Measurements from ENCODE around the gene DNM2.
"Not testable (repeated sequence)": the region's sequence is repeated elsewhere in the genome, so short reads cannot be mapped to it uniquely, and the experiment has no call there.

DNM2 gene

DNA sequence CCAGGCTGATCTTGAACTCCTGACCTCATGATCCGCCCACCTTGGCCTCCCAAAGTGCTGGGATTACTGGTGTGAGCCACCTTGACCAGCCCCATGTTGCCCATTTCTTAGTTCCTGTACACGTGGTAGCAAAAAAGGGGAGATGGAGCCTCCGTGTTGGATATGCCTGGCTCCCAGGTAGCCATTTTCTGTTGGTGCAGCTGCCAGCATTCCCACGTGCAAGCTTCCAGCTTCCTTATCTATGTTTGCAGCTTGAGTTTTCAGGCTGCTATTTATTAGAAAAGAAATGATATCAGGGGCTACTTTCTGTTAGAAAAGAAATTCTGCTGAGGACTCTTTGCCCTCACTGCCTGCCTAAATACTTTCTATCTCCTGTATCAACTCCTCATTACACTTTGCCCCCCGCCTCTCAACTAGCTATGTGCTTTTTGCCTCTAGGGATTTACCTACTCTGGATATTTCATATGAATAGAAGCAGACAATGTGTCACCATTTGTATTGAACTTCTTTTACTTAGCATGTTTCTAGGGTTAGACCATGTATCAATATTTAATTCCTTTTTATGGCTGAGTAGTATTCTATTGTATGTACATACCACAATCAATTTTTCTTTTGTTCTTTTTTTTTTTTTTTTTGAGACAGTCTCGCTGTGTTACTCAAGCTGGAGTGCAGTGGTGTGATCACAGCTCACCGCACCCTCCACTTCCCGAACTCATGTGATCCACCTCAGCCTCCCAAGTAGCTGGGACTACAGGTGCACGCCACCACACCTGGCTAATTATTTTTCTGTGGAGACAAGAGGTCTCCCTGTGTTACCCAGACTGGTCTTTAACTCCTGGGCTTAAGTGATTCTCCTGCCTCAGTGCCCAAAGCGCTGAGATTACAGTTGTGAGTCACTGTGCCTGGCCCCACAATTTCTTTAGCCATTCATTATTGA, 121.5 kb downstream of the DNM2 start:
- no peak for DNase-seq

DNA sequence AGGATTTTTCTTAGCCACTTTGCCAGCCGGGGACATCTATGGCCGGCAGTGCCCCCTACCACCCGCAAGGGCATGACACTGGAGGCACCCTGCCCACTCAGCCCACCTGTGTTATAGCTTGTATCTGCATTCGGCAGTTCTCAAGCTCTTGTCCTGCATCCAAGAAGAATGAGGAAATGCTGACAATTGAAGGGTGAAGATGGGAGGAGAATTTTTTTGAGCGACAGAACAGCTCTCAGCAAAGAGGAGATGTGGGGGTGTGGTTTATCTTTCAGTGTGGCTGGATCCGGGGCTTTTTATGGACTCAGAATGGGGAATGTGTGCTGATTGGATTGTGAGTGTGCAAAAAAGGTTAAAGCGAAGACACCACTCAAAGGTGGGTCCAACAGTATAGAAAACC, 124.9 kb downstream of the DNM2 start:
- no peak for DNase-seq

DNA sequence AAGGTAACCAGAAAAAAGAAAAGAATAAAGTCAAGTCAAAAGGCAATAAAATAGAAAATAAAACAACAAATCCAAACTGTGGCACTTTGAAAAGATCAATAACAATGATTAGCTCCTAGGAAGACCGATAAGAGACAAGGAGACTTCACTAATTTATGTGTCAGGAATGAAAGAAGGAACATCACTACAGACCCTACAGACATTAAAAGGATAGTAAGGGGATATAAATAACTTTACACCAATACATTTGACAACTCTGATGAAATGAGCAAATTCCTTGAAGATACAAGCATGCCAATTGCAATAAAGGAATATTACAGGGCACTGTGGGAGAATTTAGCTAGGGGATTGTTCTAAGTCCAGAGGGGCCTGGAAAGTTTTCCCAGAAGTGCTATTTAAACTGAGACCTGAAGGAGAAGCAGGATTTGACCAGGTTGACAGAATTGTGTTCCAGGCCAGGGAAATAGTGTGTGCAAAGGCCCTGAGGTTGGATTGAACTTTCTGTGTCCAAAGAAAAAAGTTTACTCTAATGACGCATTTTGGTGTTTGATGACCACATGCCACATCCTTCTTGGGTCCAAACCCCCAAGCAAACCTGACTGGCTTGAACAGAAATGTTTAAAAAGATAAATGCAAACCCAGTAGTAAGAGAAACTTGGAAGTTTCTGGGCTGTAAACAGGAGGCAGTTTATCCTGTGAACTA, 128.8 kb downstream of the DNM2 start:
- no peak for DNase-seq

DNA sequence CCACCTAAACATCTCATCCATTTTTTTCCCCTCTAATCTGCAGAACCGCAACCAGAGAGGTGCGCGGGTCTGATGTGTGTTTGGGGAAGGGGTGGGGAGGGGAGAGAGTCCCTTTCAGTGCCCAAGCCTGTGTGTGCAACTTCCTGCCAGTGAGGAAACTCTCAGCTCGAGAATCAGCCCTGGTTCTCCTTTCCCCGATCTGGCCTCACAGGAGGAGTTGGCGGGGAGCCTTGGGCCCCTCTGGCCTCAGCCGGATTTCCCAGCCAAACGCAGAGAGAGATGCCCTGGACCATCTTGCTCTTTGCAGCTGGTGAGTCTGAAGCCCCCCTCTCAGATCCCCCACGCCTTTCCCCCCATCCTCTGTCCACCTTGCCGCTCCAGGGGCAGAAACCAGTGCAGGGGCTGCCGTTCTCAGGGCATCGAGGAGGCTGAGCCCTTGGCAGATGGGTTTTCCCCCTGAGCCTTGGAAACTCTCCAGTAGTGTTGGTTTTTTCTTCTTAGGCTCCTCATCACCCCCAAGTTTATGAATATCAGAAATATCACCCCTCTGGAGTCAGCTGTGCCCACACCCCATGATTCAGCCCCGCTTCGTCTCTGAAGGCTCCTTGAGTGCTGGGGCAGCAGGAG, 130.5 kb downstream of the DNM2 start, which contains the start of gene C19orf38:
C19orf38 (plus strand) TSS at position 186 of the 627 bp plus-strand sequence; CDS start at position 280, 94 bp downstream.
- DNase-seq: peak; percentile 75

DNA sequence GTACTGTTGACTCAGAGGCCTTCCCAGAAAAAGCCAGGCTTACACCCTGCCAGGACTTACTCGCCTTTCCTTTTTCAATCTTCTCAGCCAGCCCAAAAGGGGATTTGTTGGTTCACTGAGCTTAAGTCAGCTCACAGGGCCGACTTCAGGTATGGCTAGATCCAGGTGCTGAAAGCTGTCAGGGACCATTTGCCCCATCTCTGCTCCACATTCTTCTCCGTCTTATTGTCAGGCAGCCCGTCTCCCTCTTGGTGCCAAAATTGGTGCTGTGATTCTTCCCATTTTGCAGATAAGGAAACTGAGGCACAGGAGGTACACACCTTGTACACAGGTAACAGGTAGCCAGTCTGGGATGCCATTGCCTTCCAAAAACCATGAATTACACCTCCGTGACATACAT, 132.8 kb downstream of the DNM2 start:
- no peak for DNase-seq

DNA sequence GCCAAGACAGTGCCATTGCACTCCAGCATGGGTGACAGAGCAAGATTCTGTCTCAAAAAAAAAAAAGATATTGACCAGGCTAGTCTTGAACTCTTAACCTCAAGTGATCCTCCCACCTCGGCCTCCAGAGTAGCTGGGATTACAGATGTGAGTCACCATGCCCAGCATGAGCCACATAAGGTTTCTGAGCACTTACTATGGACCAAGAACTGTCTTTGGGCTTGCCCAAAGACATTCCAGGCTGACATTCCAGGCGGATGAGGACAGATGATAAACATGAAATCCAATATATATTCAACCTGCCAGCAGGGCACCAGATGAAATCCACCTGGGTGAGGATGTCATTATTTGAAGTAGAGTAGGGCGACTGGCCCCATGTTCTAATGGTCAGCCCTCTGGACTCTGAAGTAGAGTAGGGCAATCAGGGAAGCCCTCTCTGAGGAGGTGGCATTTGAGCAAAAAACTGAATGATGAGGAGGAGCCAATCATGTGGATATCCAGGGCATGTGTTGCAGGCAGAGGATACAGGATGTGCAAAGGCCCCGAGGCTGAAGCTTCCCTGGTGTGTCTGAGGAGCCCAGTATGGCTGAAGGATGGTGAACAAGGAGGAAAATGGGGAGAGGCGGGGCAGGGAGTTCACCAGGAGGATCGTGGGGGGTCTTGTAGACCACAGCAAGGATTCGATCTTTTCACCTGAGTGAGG, 134.4 kb downstream of the DNM2 start:
- DNase-seq: no peak

DNA sequence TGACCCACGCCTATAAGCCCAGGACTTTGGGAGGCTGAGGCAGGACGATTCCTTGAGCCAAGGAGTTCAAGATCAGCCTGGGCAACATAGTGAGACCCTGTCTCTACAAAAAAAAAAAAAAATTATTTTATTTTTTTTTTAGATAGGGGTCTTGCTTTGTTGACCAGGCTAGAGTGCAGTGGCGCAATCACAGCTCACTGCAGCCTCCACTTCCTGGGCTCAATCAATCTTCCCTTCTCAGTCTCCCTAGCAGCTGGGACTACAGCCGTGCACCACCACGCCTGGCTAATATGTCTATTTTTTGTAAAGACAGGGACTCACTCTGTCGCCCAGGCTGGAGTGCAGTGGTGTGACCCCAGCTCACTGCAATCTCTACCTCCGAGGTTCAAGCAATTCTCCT, 135.1 kb downstream of the DNM2 start:
- no peak for DNase-seq

DNA sequence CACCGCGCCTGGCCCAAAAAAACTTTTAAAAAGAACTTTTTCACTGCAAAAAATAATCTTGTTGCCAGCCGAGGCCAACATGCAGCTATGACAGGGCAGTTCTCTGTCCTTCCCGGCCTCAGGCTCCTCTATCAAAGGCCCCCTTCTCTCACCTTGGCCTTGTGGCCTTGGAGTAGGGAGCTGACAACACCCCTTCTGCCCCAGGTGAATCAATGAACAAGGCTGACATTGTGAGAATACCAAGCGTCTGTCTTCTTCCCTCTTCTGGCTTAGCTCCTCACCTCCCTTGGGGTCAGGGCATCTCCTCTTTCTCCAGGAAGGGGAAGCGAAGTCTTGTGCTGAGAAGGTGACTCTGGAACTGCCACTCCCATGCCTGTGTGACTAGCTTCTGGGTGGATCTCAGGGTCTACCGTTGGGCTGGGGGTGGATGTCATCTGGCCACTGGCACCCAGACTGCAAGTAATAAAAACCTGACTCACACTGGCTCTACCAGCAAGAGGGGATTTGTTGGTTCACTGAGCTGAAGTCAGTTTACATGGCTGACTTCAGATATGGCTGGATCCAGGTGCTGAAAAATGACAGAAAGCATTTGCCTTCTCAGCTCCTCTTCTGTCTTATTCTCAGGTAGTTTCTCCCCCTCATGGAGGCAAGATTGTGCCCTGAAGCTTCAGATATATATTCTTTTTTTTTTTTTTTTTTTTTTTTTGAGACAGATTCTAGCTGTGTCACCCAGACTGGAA, 136.6 kb downstream of the DNM2 start:
- no peak for DNase-seq

DNA sequence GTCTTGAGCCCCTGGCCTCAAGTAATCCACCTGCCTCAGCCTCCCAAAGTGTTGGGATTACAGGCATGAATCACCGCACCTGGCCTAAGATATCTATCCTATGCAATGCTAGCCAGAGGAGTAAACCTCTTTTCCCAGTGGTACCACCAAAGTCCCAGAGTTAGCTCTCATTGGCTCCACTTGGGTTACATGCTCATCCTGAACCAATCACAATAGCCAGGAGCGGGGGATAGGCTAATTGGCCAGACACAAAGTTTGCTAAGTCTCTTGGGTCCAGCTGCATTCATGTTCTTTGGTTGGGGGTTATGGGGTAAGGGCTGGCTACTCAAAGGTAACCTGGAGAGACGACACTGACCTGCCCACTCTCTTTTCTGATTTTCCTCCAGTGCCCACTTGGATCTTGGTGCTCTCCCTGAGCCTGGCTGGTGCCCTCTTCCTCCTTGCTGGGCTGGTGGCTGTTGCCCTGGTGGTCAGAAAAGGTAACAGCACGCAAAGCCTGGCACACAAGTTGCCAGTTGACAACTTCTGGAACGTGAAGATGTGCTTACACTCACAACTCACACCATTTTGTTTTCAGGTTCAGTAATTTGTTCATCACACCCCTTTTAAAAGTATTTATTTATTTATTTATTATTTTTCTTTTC, 138.1 kb downstream of the DNM2 start:
- no peak for DNase-seq

DNA sequence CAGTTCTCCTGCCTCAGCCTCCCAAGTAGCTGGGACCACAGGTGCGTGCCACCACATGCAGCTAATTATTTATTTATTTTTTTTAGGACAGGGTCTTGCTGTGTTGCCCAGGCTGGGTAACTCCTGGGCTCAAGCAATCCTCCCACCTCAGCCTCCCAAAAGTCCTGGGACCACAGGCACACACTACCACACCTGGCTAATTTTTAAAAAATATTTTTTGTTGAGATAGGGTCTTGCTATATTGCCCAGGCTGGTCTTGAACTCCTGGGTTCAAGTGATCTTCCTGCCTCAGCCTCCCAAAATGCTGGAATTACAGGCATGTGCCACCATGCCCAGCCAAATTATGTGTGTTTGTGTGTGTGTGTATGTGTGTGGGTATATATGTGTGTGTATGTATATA, 139.0 kb downstream of the DNM2 start:
- not testable (repeated sequence) for DNase-seq

DNA sequence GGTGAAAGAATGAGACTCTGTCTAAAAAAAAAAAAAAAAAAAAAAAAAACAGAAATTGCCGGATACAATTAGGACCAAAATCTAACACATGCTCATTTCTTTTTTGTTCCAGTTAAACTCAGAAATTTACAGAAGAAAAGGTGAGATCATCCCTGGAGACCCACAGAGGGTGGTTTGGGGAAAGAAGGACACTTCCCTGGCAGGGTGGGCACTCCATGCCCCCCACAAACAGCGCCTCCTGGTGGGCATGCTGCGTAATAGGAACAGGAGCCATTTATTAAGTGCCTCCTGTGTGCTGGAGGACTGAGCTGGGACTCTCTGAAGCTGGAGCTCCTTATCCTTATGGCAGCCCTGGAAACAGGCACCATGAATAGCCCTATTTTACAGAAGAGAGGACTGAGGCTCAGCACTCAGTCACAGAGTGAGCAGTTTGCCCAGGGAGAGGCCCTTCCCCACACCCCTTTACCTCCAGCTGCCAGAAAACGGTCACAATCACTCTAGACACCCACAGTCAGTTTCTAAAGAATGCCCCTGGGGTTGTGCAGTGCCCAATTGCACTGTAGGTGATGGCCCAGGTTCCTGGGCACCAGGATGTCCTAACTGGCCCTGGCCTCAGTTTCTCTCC, 140.4 kb downstream of the DNM2 start:
- no peak for DNase-seq

DNA sequence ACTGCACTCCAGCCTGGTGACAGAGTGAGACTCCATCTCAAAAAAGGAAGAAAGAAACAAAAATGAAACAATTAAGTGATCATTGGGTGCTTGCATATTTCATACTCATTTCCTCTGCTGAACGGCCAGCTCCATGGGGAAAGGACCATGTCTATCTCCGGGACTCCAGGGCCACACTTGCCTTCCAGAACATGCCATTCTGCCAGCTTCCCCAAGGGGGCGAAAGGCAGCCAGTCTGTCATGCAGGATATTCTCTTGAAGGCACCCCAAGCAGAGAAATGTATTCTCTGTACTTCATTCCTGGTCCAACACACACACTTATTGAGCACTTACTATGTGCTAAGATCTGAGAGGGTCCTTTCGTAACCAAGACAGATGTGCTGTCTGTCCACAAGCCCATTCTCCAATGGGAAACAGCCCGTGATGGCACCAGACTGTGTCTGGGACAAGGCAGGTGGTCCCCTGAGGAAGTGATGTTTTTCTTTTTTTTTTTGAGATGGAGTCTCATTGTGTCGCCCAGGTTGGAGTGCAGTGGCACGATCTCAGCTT, 143.3 kb downstream of the DNM2 start:
- no peak for DNase-seq

DNA sequence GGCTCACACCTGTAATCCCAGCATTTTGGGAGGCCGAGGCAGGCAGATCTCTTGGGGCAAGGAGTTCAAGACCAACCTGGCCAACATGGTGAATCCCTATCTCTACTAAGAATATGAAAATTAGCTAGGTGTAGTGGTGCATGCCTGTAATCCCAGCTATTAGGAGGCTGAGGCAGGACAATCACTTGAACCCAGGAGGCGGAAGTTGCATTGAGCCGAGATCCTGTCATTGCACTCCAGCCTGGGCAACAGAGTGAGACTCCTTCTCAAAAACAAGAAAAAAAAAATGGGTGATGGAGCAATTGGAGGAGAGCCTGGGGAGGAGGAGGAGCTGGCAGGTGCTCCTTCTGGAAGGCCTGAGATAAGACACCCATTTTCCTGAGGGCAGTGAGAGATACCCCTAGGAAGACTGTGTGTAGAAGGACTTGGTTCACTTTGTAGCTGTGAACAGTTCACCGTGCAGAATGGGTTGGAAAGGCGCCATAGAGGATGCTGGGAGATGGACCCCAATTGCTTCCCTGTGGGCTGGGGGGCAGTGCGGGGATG, 144.8 kb downstream of the DNM2 start:
- no peak for DNase-seq

DNA sequence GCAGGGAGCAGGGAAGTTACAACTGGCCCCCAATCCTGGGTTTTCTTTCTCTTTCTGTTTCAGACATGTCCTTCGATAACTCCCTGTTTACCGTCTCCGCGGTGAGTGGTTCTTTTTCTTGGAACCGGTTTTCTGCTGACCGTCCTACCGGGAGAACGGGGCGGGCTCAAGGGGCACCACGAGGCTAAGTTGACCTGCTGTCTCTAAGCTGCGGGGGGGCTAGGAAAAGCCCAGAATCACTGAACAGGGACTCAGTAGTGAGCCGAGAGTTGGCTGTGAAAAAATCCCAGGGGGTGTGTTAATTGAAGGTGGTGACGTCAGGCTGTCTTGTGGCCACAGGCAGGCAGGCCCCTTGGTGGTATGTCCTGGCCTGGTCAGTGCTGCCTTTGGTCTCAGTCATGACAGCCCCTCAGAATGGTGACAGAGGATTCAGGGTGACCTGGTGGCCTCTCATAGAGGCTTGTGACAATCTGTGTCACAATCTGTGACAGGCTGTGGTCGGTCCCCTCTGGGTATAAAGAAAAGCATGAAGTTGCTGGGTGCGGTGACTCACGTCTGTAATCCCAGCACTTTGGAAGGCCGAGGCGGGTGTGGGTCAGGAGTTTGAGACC, 145.3 kb downstream of the DNM2 start:
- DNase-seq: no peak

DNA sequence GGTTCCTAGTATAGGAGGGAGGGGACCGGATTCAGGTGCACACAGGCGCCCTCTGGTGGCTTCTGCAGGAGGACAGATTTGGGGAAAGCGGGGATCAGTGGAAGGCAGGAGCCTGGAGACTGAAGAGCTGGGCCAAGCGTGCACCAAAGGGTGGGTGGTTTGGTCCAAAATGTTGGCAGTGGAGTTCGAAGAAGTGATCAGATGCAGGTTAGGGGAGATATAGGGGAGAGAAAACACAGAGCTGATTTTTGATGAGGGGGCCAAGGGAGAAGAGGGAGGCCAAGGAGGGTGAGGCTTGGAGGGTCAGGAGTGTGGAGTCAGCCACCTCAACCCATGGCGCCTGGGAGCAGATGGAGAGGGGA, 146.6 kb downstream of the DNM2 start:
- DNase-seq: peak; percentile 21

DNA sequence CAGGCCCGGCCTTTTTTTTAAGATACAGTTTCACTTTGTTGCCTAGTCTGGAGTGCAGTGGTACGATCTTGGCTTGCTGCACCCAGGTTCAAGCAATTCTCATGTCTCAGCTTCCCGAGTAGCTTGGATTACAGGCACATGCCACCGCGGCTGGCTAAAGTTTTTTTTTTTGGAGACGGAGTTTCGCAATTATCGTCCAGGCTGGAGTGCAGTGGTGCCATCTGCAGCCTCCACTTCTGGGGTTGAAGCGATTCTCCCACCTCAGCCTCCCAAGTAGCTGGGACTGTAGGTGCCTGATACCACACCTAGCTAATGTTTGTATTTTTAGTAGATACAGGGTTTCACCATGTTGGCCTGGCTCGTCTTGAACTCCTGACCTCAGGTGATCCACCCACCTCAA, 148.6 kb downstream of the DNM2 start:
- DNase-seq: no peak

DNA sequence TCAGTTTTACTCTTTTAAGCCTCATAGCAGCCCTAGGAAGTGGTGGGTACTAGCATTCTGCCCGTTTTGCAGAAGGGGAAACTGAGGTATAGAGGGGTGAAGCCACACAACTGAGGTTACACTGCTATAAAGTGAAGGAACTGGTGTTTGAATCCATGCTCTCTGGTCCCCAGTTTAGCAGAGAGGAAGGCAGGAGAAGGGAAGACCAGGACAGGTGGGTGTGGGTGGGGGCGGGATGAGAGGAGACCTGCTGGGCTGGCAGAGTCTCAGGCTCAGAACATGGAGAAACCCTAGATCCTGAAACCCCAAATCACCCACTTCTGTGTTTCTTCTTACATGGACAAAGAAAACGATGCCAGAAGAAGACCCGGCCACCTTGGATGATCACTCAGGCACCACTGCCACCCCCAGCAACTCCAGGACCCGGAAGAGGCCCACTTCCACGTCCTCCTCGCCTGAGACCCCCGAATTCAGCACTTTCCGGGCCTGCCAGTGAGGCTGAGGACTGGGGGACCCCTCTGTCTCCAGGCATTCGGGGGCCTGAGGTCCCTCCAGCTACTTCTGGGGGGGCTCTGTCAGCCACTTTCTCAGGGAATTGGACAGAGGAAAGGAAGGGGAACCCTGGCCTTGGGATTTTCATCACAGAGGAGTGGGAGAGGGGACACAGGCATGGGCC, 151.1 kb downstream of the DNM2 start:
- no peak for DNase-seq

DNA sequence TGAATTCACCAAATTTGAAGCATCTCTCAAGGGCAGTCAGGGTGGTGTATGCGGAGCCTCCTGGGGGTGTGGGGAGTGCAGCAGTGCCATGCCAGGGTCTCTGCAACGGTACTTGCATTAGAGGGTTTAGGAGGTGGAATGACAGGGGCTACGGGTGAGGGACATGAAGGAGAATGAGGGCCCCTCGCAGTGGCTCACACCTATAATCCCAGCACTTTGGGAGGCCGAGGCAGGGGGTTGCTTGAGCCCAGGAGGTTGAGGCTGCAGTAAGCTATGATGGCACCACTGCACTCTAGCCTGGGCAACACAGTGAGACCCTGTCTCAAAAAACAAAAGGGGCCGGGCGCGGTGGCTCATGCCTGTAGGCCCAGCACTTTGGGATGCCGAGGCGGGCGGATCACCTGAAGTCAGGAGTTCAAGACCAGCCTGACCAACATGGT, 152.0 kb downstream of the DNM2 start:
- not testable (repeated sequence) for DNase-seq

DNA sequence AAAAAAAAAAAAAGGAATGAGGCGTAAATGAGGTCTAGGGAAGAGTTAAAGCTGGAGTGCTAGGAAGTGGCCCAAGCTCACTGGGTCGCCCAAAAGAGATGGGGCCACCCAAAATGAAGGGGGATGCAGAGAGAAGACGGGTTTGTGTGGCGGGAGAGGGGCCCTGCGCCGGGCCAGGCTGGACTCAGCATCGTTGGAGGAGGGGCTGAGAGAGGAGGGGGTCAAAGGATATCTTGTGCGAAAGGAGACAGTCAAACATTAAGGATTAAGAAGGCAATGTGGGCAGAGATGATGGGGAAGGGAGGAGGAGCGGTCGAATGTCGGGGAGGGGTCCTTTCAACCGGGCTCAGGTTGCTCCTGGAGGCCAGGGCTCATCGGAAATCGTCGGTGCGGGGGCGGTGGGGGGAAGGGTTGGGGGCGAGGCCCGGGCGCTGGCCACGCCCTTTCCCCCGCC, 152.6 kb downstream of the DNM2 start:
- no peak for DNase-seq
